ENCODE data around the gene LRP1B. TPM values are rescaled to one million over a fixed set of nuclear protein-coding genes. Genes with fewer than 3 reads are reported as not detected.

Gene LRP1B
- total RNA-seq, 2 donors from 2014 or later = 0.79 to 1.8 TPM

GRCh38 chr2:141560723-141561122 is 570.1 kb downstream of the LRP1B start:
- Histone ChIP-seq H3K27ac (ENCODE audit: low read depth, low read length) (no peak overlapping the region), H3K27me3 (ENCODE audit: control insufficient read depth, insufficient read depth, low read length, poor library complexity, severe bottlenecking) (peaks cover 16% of the 10 kb centered on the region), H3K4me3 (ENCODE audit: low read length) (no peak overlapping the region), H3K4me1 (ENCODE audit: control insufficient read depth, insufficient read depth, low read length) (peaks cover 4% of the 10 kb centered on the region), H3K9me3 (ENCODE audit: control insufficient read depth, low read length) (no peaks in the 10 kb centered on the region), H3K9ac (ENCODE audit: extremely low read depth, low read length, poor library complexity, severe bottlenecking) (no peak overlapping the region), H3K36me3 (ENCODE audit: control insufficient read depth, insufficient read depth, low read length) (no peaks in the 10 kb centered on the region)
- peaks cover 4% of the 10 kb centered on the region for H3K27me3 Mint-ChIP-seq (ENCODE audit: insufficient read depth)
- H3K27ac Mint-ChIP-seq = no peak overlapping the region
- TF ChIP-seq CTCF (conservative IDR thresholded peaks at IDR 0.05) = no peak
- no peak overlapping the region for H3K4me3 Mint-ChIP-seq
- no peaks in the 10 kb centered on the region for H3K9me3 Mint-ChIP-seq
- peaks cover 14% of the 10 kb centered on the region for H3K4me1 Mint-ChIP-seq
- 100% methylated on average over 1 of the region's 1 CpG; no CpG with 5 or more reads in 1 of the 2 experiments for whole genome bisulfite sequencing, 2 experiments (ENCODE audit: insufficient coverage in 1 of 2, insufficient read length in 1 of 2)
- DNase-seq = no peak
- H3K36me3 Mint-ChIP-seq (ENCODE audit: low read depth) = no peaks in the 10 kb centered on the region

GRCh38 chr2:141557329-141558095 is 573.3 kb downstream of the LRP1B start:
- no peak overlapping the region for H3K27ac ChIP-seq (ENCODE audit: low read depth, low read length)
- WGBS, 2 experiments (ENCODE audit: insufficient coverage in 1 of 2, insufficient read length in 1 of 2) = 97% methylated on average over 4 of the region's 4 CpGs; no CpG with 5 or more reads in 1 of the 2 experiments
- H3K9ac ChIP-seq (ENCODE audit: extremely low read depth, low read length, poor library complexity, severe bottlenecking) = no peak overlapping the region
- no peak overlapping the region for H3K27ac Mint-ChIP-seq
- H3K4me1 ChIP-seq (ENCODE audit: control insufficient read depth, insufficient read depth, low read length) = peaks cover 4% of the 10 kb centered on the region
- no peaks in the 10 kb centered on the region for H3K36me3 Mint-ChIP-seq (ENCODE audit: low read depth)
- peaks cover 4% of the 10 kb centered on the region for H3K27me3 Mint-ChIP-seq (ENCODE audit: insufficient read depth)
- H3K4me3 ChIP-seq (ENCODE audit: low read length) = no peak overlapping the region
- H3K9me3 ChIP-seq (ENCODE audit: control insufficient read depth, low read length) = no peaks in the 10 kb centered on the region
- H3K36me3 ChIP-seq (ENCODE audit: control insufficient read depth, insufficient read depth, low read length) = no peaks in the 10 kb centered on the region
- TF ChIP-seq CTCF (conservative IDR thresholded peaks at IDR 0.05) = no peak
- peaks cover 15% of the 10 kb centered on the region for H3K27me3 ChIP-seq (ENCODE audit: control insufficient read depth, insufficient read depth, low read length, poor library complexity, severe bottlenecking)
- DNase-seq = no peak
- H3K4me1 Mint-ChIP-seq = peaks cover 14% of the 10 kb centered on the region
- no peak overlapping the region for H3K4me3 Mint-ChIP-seq
- no peaks in the 10 kb centered on the region for H3K9me3 Mint-ChIP-seq

- no peak overlapping the region for H3K4me3 Mint-ChIP-seq
- no peaks in the 10 kb centered on the region for H3K36me3 Mint-ChIP-seq (ENCODE audit: low read depth)
- H3K4me1 ChIP-seq (ENCODE audit: control insufficient read depth, insufficient read depth, low read length) = peaks cover 4% of the 10 kb centered on the region
- H3K27ac ChIP-seq (ENCODE audit: low read depth, low read length) = no peak overlapping the region
- DNase-seq = no peak
- H3K27me3 Mint-ChIP-seq (ENCODE audit: insufficient read depth) = no peaks in the 10 kb centered on the region
- H3K9me3 Mint-ChIP-seq = no peaks in the 10 kb centered on the region
- no peaks in the 10 kb centered on the region for H3K36me3 ChIP-seq (ENCODE audit: control insufficient read depth, insufficient read depth, low read length)
- TF ChIP-seq CTCF (conservative IDR thresholded peaks at IDR 0.05) = no peak
- H3K27ac Mint-ChIP-seq = no peak overlapping the region
- no peaks in the 10 kb centered on the region for H3K27me3 ChIP-seq (ENCODE audit: control insufficient read depth, insufficient read depth, low read length, poor library complexity, severe bottlenecking)
- WGBS, 2 experiments (ENCODE audit: insufficient coverage in 1 of 2, insufficient read length in 1 of 2) = 71 to 83% methylated on average over 1 to 5 of the region's 5 CpGs
- no peaks in the 10 kb centered on the region for H3K9me3 ChIP-seq (ENCODE audit: control insufficient read depth, low read length)
- H3K4me3 ChIP-seq (ENCODE audit: low read length) = no peak overlapping the region
- peaks cover 14% of the 10 kb centered on the region for H3K4me1 Mint-ChIP-seq
- no peak overlapping the region for H3K9ac ChIP-seq (ENCODE audit: extremely low read depth, low read length, poor library complexity, severe bottlenecking)
Observed at GRCh38 chr2:141555876-141556470, 574.8 kb downstream of the LRP1B start.
